Muscle of arm (tissue), 14 donors: ENCODE results near the gene TXK. TPM values are rescaled to one million over a fixed set of nuclear protein-coding genes. Genes with fewer than 3 reads are reported as not detected.
"Not testable (repeated sequence)": the region's sequence is repeated elsewhere in the genome, so short reads cannot be mapped to it uniquely, and the experiment has no call there.

ENCODE experiments used
- DNase-seq: peaks from one replicate; pipeline ENCODE4 v3.0.0-alpha.2; 2013
- long read RNA-seq, 11 donors: transcript quantifications; one replicate each; lab custom pipeline, GENCODE V29; 2026
- polyA plus RNA-seq, 12 donors: library from polyadenylated mRNA; unstranded; fragments of 120-200 nt; gene quantifications; one replicate each; pipeline ENCODE4 v1.2.1, GENCODE V29; 2013; ENCODE audit not compliant: insufficient read length in 12 of 12

Gene TXK
- polyA plus RNA-seq: 1 to 10 TPM in 2 of 12 donors, under 1 TPM in 8, not detected in 2; 0.36 to 1.9 (median 0.63) TPM
- long read RNA-seq, donor 1: 0 reads
- long read RNA-seq, donor 2: 0 reads
- long read RNA-seq, donor 3: 0 reads
- long read RNA-seq, donor 4, partial matches to known transcripts: 0 of 1 reads
- long read RNA-seq, donor 4, other reads (novel, unspliced or antisense): 0 of 1 reads
- long read RNA-seq, donor 5, partial matches to known transcripts: 0 of 1 reads
- long read RNA-seq, donor 5, other reads (novel, unspliced or antisense): 0 of 1 reads
- long read RNA-seq, donor 6: 0 reads
- long read RNA-seq, donor 7: 0 reads
- long read RNA-seq, donor 8: 0 reads
- long read RNA-seq, donor 9: 0 reads
- long read RNA-seq, donor 10: 0 reads
- long read RNA-seq, donor 11: 0 reads

DNA sequence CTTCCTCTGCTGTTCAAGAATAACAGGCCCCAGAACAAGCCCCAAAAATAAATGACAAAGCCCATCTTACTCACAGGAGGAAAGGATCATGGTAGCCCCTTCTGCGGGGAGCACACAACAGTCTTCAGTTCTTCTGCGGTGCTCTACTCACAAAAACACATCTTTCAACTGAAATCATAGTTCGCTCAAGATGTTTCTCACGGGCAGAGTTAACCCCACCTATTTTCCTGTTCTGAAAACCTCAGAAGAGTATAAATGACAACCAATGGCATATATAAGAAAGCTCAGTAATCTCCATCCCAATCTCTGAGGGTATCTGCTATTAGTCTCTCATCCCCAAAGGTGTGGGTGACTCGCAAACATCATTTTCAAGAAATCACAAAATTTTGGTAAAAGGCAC, at the start of gene TXK:
TSS of gene TXK (minus strand) at position 170 of the 400 bp plus-strand sequence. CDS start at position 90, 80 bp downstream.
- no peak for DNase-seq

DNA sequence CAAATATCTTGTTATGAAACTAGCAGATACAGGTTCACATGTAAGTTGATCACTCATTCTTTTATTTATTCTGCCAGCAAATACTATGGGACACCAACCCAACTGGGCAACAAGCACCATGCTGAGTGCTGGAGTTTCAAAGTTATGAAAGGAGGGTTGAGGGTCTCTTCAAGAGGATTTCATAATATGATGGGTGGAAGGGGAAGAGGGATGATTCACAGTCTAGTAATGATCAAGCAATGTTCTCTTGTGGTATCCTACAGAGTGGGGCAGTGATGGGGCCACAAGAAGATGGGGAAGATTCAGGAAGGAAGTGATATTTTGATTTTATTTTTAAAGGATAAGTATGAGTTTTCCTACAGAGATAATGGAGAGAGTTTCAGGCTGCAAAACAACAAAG, 46.2 kb upstream of the TXK start:
- no peak for DNase-seq

DNA sequence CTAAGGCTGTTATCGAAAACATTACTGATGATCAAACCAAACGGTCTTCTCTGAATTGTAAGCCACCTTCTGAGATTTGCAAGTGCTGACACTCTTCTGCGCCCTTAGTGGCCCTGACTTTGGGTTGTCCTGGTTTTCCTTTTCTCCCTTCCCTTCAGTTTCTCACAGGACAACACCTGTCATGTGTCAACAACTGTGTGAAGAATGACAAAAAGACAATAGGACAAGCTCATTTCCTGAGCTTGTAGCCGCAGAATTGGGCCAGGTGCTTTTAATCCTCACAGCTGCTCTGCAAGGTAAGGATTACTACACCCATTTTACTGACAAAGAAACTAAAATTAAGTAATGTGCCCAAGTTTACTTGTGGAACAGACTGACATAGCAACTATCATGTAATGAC, 44.9 kb upstream of the TXK start:
- DNase-seq: no peak

DNA sequence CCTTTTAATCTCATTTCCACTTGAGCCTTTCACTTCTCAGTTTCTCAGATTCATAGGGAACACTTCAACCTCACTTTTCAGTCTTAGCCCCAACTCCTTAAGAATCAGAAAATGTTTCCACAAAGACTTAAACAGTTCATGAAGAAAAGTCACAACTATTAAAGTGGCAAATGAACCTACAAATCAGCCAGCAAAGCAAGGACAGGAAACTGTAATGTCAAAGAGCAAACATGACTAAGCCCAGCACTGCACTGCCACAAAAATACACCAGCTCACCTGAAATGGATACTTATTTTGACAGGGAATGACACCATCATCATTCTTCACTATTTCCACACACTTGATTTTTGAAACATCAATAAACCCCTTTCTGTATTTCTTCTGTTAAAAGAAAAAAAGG, 41.8 kb upstream of the TXK start:
- no peak for DNase-seq

DNA sequence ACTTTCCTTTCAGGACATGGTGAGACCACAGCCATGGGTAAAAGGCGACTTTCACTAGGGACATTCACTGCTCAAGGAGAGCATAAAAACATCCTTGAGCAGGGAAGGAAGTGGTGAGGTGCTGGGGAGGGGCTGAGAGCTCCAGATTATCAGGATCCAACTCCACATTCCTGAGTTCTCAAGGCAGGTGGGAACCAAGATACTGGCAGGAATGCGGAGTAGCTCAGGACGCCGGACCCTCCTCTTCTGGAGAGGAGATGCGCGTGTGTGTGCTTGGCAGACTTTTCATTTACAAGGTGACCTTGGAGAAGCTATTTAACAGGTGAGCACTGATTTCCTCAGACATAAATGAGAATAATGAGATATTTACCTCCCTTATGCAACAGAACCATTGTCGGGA, 41.3 kb upstream of the TXK start:
- no peak for DNase-seq

DNA sequence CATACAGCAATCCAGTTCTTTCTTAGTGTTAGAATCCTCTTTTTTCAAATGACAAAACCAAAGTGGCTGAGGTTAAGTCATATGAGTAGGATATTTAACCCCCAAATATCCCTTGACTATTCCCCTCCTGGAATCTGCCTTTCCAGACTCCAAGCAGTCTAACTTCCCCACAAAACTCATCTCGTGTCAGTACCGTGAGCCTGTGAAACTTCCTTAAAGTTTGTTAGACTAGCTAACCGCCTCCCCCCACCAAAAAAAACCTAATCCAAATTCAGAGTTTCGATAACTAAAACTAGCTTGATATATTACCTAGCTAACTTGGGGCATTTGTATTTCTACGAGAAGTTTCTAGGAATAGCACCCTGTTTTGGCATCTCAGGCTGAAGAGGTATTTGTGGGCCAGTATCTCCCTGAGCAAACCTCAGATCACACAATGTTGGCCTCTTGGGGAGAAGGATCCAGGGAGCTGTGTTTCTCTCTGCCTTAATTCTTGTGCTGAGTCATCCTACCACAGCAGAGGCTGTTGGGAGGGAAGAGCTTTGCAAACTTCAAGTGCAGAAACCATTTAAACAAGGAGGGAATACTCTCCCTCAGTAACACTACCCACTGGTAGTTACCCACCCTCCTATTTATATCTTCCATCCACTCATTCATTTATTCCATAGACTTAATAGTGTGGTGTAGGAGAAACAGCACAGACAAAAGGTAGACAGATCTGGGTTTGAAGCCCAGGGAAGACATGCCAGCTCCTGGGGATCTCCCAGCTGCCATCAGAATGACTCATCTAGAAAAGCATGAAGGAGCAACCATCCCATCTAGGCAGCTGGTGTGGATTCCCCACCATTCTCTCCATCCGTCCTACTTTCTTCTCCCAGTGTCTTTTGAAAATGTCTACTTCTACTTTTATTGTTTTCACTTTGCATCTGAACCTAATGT, 39.3 kb upstream of the TXK start:
- DNase-seq: no peak

DNA sequence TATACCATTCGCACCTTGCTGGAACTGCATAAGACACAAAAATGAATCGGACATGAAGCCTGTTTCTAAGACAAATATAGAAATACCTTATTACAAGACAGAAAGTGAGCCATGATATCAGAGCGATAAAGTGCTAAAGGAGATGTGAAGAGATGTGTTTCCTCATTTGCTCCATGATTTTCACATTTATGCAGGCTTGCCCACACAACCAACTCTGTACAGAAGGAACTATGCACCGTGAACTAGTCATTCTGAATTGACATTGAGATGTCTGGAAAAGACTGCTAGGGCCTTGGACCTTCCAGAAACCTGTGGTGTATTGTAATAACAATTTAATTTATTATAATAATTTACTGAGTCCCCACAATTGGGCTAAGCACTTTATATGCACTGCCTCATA, 38.6 kb upstream of the TXK start:
- no peak for DNase-seq

DNA sequence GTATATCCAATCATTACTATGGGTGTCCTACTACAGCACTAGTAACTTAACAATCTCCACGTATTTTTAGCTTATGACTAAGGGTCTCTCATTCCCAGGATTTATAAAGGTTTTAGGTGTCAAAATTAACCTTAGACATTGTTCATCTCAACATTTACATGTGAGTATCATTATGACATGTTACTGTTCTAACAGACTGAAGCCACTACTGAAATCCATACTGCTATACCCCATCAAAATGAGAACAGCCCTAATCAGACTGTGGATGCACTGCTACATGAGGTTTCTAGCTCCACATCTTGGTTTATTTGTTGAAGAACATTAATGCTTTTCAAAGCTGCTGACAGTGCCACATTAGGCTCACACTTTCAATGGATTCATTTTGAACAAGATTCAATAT, 35.6 kb upstream of the TXK start:
- DNase-seq: no peak

DNA sequence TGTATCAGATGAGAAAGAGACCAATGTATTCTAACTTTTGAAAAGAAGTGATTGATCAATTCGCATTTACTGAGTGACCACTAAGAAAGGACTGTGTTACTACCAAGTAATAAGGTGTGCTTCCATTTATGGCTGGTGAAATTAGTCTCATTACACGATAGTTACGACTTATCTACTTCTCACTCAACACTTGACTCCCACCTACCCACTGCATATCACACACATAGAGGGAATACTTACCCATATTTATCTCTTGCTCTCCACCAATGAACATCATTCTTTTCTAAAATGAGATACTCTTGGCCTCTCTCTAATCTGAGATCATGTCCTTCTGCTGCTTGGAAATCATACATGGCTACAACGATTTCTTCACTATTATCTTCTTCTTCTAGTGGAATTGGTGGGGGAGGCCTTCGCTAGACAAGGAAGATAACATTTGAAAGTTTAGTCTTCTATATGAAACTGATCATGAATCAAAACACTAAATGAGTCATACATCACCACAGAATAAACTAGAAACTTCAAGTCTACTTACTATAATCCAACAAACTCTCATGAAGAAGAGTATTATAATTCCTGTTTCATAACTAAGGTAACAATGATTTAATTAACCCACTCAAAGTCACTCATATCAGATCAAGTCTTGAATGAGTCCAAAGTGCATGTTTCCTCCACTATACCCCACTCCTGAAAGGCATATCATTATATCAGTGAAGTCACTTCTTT, 33.7 kb upstream of the TXK start:
- no peak for DNase-seq

DNA sequence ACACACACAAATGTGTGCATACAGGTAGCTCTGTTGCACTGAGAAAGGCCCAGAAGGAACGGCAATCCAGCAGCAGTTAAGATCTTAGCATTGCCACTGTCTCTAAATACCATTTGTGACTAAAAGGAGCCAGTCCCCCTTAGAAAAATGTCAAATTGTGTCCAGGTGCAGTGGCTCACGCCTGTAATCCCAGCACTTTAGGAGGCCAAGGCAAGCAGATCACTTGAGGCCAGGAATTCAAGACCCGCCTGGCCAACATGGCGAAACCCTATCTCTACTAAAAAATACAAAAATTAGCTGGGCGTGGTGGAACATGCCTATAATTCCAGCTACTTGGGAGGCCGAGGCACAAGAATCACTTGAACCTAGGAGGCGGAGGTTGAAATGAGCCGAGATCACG, 30.5 kb upstream of the TXK start:
- DNase-seq: not testable (repeated sequence)

DNA sequence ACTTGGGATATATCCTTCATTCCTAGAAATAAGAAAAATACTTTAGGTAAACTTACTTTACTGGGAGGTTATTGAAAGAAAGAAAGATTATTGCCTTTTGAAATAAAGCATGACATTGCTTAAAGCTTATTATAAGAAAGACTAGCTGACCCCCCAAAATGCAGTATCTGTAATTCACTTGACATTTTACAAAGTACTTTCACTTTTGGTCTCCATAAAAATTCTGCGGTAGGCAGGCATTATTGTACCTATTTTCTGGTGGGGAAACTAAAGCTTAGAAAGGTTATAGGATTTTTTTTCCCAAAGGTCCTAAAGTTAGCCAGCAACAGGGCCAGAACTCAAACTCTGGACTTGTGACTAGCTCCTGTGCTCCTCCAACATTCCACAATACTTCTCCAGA, 29.7 kb upstream of the TXK start:
- no peak for DNase-seq

DNA sequence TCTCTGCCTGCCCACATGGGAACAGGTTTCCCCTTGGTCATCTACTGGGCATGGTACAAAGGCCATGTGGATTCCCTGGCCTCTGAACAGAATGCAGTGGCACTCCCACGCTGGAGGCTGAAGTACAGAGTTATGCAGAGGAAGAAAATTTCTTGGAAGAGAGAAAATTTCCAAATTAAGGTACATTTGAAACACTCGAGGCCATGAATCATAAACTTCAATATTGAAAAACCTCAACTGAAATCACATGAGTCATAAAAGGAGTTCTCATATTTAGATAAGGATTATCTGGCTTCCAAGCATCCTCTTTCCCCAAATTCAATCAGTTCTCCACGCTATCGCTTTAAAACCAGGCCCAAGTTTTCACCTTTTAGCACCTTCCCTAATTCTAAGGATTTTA, 28.1 kb upstream of the TXK start:
- DNase-seq: no peak

DNA sequence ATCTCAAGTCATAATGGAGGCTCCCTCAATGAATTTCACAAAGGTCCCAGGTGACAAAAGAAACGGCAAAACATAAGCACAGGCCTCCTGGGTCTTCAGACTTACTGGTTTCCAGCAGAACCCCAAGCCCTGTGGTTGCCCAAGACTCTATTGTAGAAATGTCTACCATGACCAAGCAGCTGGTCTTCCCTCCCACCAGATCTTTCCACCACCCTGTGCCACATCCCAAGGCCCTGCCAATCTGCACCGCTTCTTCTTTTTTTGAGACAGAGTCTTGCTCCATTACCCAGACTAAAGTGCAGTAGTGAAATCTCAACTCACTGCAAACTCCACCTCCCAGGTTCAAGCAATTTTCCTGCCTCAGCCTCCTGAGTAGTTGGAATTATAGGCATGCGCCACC, 23.2 kb upstream of the TXK start:
- DNase-seq: no peak

DNA sequence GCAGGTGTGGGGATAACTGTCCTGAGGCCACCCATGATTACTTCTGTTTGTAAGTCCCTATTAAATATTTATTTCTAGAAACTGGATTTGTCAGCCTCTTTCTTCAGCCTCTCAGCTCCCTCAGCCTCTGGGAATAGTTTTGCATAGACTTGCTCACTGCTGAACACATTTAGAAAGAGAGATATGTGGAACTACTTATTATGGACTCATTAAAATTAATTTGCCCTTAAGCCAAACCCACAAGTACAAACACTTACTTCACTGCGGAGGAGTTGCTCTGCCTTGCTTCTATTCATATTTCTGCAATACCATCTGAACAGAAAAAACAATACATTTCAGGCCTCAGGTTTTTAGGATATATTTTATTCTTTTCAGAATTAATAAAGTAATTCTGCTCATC, 22.4 kb upstream of the TXK start:
- no peak for DNase-seq

DNA sequence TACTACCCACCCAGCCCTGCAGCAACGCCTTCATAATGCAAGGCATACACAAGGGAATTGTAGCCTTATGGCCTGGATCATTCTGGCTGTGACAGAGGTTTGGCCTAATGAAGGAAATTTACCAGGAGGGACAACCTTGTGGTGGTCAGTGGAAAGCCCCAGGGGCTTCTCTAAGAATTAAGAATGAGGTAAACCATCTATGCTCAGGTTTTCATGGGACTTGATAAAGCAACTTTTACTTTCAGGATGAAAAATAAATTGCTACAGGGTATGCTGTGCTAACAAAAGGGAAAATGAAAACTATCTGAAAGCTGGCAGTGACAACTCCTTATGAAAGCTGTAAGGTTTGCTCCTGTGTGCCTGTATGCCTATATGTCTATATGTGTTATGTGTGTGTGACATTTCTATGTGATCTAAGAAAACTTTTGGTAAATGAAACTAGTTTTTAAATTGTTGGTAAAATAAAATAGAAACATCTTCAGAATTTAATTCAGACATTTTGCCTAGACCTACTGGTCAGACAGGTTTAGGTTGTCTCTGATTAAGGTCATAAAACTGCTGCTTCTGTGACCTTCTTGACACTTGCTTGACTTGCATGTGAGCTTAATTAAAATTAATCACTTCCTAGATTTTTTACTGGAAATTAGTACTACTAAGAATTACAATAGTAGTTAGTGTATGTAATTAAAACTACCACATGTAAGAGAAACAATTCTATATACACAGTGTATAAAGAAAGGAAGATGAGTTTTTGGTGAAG, 19.9 kb upstream of the TXK start:
- DNase-seq: no peak

DNA sequence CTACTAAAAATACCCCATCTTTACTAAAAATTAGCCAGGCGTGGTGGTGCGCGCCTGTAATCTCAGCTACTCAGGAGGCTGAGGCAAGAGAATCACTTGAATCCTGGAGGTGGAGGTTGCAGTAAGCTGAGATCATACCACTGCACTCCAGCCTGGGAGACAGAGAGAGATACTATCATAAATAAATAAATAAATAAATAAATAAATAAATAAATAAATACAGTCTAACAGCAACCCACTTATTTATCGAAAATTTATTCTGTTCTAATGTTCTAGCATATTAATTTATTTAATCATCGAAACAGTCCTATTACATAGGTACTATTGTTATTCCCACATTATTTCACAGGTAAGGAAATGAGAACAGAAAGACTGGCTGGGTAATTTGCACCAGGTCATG, 18.2 kb upstream of the TXK start:
- no peak for DNase-seq

DNA sequence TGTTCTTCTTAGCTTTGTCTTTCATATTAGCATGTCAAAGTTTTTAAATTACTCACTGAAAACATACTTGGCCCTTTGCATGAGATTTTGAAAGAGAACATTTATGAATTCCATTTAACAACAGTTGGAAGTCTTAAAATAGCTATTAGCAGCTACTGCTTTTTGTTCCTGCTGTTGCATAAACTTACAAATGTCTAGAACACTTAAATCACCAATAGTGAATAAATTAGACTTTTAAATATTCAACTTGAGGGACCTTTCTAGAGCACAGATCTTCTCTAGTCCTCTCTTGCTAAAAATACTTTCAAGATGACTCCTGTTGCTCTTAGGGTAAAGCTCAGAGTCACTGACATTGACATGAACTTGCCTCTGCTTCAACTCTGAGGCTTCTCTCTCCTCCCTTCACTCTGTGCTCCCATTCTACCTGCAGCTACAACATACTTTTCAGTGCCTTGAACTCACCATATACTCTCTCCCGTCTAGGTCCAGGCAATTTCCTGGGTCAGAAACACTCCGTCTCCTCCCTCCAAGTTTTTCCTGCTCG, 15.8 kb upstream of the TXK start:
- no peak for DNase-seq

DNA sequence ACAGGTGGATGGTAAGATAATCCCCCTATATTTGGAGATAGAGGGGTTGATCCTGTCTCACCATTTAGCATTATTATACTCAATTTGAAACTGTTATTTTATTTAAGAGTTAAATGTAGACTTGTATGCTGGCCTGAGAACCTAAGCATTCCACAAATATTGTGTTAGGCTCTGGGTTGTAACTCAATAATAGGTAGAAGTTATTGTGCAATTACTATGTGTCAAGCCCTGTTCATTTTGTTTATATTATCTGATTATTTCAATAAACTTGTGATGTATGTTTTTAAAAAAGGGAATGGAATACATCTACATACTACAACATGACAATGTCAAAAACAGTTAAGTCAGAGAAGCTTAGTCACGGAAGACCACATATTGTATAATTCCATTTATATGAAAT, 13.6 kb upstream of the TXK start:
- no peak for DNase-seq

DNA sequence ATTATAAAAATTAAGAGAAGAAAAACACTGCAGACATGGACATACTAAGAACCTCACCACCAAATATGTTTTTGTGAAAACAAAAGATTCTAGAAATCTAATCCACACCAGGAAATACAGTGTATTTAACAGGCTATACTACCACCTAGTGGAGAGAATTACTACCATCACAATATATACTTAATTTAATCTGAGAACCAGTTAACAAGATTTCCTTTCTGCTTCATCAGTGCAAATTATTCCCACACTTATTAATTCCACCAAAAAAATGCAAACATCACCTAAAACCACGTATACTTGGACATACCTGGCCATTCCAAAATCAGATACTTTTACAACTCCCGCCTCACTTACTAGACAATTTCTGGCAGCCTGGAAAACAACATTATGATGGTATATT, 7.0 kb upstream of the TXK start:
- peak; percentile 25 for DNase-seq

DNA sequence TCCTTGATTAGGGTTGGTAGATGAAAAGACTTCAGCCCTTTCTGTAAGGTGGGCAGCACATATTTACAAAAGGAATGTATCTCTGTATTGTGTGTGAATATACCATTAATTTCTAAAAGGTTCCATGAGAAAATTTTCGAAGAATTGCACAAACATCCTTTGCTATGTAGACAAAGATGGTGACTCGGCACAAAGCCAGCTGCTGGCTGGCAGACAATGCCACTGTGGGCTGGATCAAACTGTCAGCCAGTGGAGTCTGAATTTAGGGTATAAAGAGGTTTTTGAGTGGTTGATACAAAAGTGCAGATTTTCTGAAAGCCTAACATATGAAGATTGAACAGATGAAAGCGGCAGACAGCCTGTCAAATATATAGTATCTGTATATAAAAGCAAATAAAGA, 5.6 kb upstream of the TXK start:
- no peak for DNase-seq

DNA sequence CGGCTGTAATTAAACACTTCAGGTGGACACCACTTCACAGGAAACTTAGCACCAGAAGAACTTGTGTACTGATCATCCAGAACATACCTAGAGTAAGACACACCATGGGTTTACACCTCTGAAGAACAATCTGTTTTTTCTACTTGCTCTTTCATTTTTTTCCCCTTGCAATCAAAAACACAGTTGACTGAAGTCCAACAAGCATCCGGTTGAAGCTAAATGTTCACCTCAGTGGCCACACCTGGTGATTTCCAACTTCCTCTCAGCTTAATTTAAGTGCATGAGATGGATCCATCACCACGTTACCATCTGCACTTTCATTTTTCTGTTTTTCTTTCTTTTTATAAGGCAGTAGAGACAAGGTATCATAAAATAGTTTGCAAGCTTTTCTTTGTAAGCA, 4.9 kb upstream of the TXK start:
- DNase-seq: no peak
